ENCODE results near the gene DTX3L.

The DTX3L gene
- long read RNA-seq, full-length matches to known transcripts: 4 of 8 reads
- long read RNA-seq, partial matches to known transcripts: 2 of 8 reads
- long read RNA-seq, other reads (novel, unspliced or antisense): 2 of 8 reads

GRCh38 chr3:122564155-122564912, at the start of gene DTX3L, which contains the start of gene PARP9:
TSS of gene DTX3L (plus strand) at chr3:122564338. CDS start at chr3:122564427, 89 bp downstream.
TSS of gene PARP9 (minus strand) at chr3:122564300. CDS start at chr3:122559620, 4,680 bp downstream.
- H3K27me3 ChIP-seq (ENCODE audit: insufficient read depth, poor library complexity, severe bottlenecking): no peaks in the 10 kb centered on the region
- H3K4me3 ChIP-seq (replicated peaks; ENCODE audit: insufficient read depth, low read length): peak within 1 kb of the TSS; percentile 70
- peak within 1 kb of the TSS; percentile 91 for H3K27ac ChIP-seq (replicated peaks)
- TF ChIP-seq GABPA (IDR thresholded peaks at IDR 0.05; ENCODE audit: low read depth) (no peak), POLR2AphosphoS5 (IDR thresholded peaks at IDR 0.05; ENCODE audit: low read depth) (peak; percentile 33; the same call in 1 of the 2 replicates)
- peak; percentile 58 to 79 for DNase-seq (ENCODE audit: low read depth in 1 of 2, low spot score in 1 of 2)

GRCh38 chr3:122515020-122515468, 49.1 kb upstream of the DTX3L start:
- TF ChIP-seq GABPA (IDR thresholded peaks at IDR 0.05; ENCODE audit: low read depth) (no peak), SPI1 (IDR thresholded peaks at IDR 0.05; ENCODE audit: borderline replicate concordance, low read depth) (no peak), REST (IDR thresholded peaks at IDR 0.05; ENCODE audit: insufficient replicate concordance, low read depth) (no peak), POLR2AphosphoS5 (IDR thresholded peaks at IDR 0.05; ENCODE audit: low read depth) (no peak), CTCF (IDR thresholded peaks at IDR 0.05; ENCODE audit: insufficient read depth, low read length) (no peak)
- Histone ChIP-seq H3K27me3 (ENCODE audit: insufficient read depth, poor library complexity, severe bottlenecking) (no peaks in the 10 kb centered on the region), H3K27ac (replicated peaks) (no peak overlapping the region), H3K4me3 (replicated peaks; ENCODE audit: insufficient read depth, low read length) (peak overlapping the region; percentile 82)
- peak in 1 of 2 experiments; percentile 22 for DNase-seq (ENCODE audit: low read depth in 1 of 2, low spot score in 1 of 2)

- DNase-seq (ENCODE audit: low read depth in 1 of 2, low spot score in 1 of 2): peak in 1 of 2 experiments; percentile 24
- H3K27me3 ChIP-seq (ENCODE audit: insufficient read depth, poor library complexity, severe bottlenecking): no peaks in the 10 kb centered on the region
- H3K27ac ChIP-seq (replicated peaks): no peak overlapping the region
- H3K4me3 ChIP-seq (replicated peaks; ENCODE audit: insufficient read depth, low read length): no peak overlapping the region
- TF ChIP-seq SPI1 (IDR thresholded peaks at IDR 0.05; ENCODE audit: borderline replicate concordance, low read depth) (no peak), REST (IDR thresholded peaks at IDR 0.05; ENCODE audit: insufficient replicate concordance, low read depth) (no peak), CTCF (IDR thresholded peaks at IDR 0.05; ENCODE audit: insufficient read depth, low read length) (no peak), POLR2AphosphoS5 (IDR thresholded peaks at IDR 0.05; ENCODE audit: low read depth) (no peak), GABPA (IDR thresholded peaks at IDR 0.05; ENCODE audit: low read depth) (no peak)
Measured at GRCh38 chr3:122515870-122516269, 48.3 kb upstream of the DTX3L start.

GRCh38 chr3:122516846-122517360, 47.2 kb upstream of the DTX3L start:
- no peak overlapping the region for H3K4me3 ChIP-seq (replicated peaks; ENCODE audit: insufficient read depth, low read length)
- no peak for TF ChIP-seq CTCF (IDR thresholded peaks at IDR 0.05; ENCODE audit: insufficient read depth, low read length)
- no peak for TF ChIP-seq POLR2AphosphoS5 (IDR thresholded peaks at IDR 0.05; ENCODE audit: low read depth)
- no peak for TF ChIP-seq REST (IDR thresholded peaks at IDR 0.05; ENCODE audit: insufficient replicate concordance, low read depth)
- no peak for TF ChIP-seq GABPA (IDR thresholded peaks at IDR 0.05; ENCODE audit: low read depth)
- no peak for TF ChIP-seq SPI1 (IDR thresholded peaks at IDR 0.05; ENCODE audit: borderline replicate concordance, low read depth)
- no peak overlapping the region for H3K27ac ChIP-seq (replicated peaks)
- no peaks in the 10 kb centered on the region for H3K27me3 ChIP-seq (ENCODE audit: insufficient read depth, poor library complexity, severe bottlenecking)
- no peak for DNase-seq (ENCODE audit: low read depth in 1 of 2, low spot score in 1 of 2)
